Panc1 (cell line): ENCODE measurements around the gene POLR3A. TPM values are rescaled to one million over a fixed set of nuclear protein-coding genes. Genes with fewer than 3 reads are reported as not detected.

ENCODE experiments used
- ATAC-seq: fragments of 200-7000 bp; cut with Tn5 transposase; 2 replicates; pipeline ENCODE4 v1.9.1; 2020; ENCODE audit warnings: mild to moderate bottlenecking, moderate library complexity
- BruUV-seq: library from RNA; stranded (reverse); fragments of 400-500 nt; replicated peaks from 2 replicates; lab custom pipeline; 2021; lab: Mats Ljungman, UMichigan
- CTCF ChIA-PET: fragments of 300-600 bp; sonication (Branson Sonifier 250); formaldehyde crosslinking; loops from one replicate; lab custom pipeline; 2022; ENCODE audit warnings: antibody characterized with exemption; lab: Charles Lee
- POLR2A ChIA-PET: fragments of 300-600 bp; sonication (Branson Sonifier 250); formaldehyde crosslinking; loops from one replicate; lab custom pipeline; 2022; ENCODE audit warnings: antibody characterized with exemption; lab: Charles Lee
- DNase-seq: peaks from one replicate; pipeline ENCODE4 v3.0.0-alpha.2; 2010; ENCODE audit warnings: low read depth, low spot score
- H3K27ac ChIP-seq: 2 replicates; pipeline ENCODE4 v1.5.1; 2011; ENCODE audit warnings: mild to moderate bottlenecking, low read length, inconsistent platforms
- H3K27me3 ChIP-seq: fragments of 200-500 bp; sonication (Bioruptor generic); 2 replicates; pipeline ENCODE4 v1.6.0; 2014; ENCODE audit warnings: low read length, inconsistent platforms; ENCODE audit not compliant: control insufficient read depth, insufficient read depth
- H3K36me3 ChIP-seq: fragments of 200-500 bp; sonication (Bioruptor generic); 2 replicates; pipeline ENCODE4 v1.5.1; 2014; ENCODE audit warnings: inconsistent platforms, mild to moderate bottlenecking, low read length, moderate library complexity; ENCODE audit not compliant: control insufficient read depth, insufficient read depth
- H3K4me1 ChIP-seq: 2 replicates; pipeline ENCODE4 v1.5.1; 2011; ENCODE audit warnings: inconsistent platforms, mild to moderate bottlenecking, low read length, moderate library complexity; ENCODE audit not compliant: control insufficient read depth, insufficient read depth
- H3K4me3 ChIP-seq, 2 experiments: 2 replicates each; pipeline ENCODE4 v1.5.1; 2011 to 2012; ENCODE audit warnings: low read depth in 2 of 2, low read length in 2 of 2, mild to moderate bottlenecking in 2 of 2, inconsistent platforms in 1 of 2, moderate library complexity in 1 of 2
- H3K9me3 ChIP-seq: fragments of 200-500 bp; sonication (Bioruptor generic); 2 replicates; pipeline ENCODE4 v1.5.1; 2014; ENCODE audit warnings: low read depth, mild to moderate bottlenecking, inconsistent platforms, low read length, moderate library complexity; ENCODE audit not compliant: control insufficient read depth, insufficient read depth
- POLR2AphosphoS5 ChIP-seq: IDR thresholded peaks from 2 replicates; pipeline ENCODE4 v1.6.1; 2012; ENCODE audit warnings: mild to moderate bottlenecking, low read depth, low read length, moderate library complexity
- SIN3A ChIP-seq: IDR thresholded peaks from 2 replicates; pipeline ENCODE4 v1.6.1; 2012; ENCODE audit warnings: low read depth, mild to moderate bottlenecking, low read length, moderate library complexity, borderline replicate concordance; ENCODE audit not compliant: insufficient read depth
- TCF7L2 ChIP-seq: IDR thresholded peaks from 2 replicates; pipeline ENCODE4 v1.6.1; 2011; ENCODE audit warnings: mild to moderate bottlenecking, low read depth, low read length, inconsistent platforms
- in situ Hi-C: cut with HindIII; loops from 2 replicates; pipeline ENCODE4 v1.10.0; 2016; ENCODE audit warnings: low sequenced_read_pairs, low pct_unique_long_range_greater_than_20kb
- intact Hi-C: fragments of 100-400 bp; cut with micrococcal nuclease; formaldehyde crosslinking; loops from one replicate; pipeline ENCODE4 v1.10.0; 2022; ENCODE audit not compliant: unreplicated experiment
- total RNA-seq: library from RNA; stranded (reverse); gene quantifications from one replicate; pipeline ENCODE4 v1.2.1, GENCODE V29; 2021; ENCODE audit not compliant: unreplicated experiment
- TF ChIP-seq, protein P1 (sequence below): fragments of 450-650 bp; IDR thresholded peaks from 2 replicates; pipeline ENCODE4 v1.5.1; 2017; ENCODE audit warnings: mild to moderate bottlenecking
- TF ChIP-seq, protein P2 (sequence below), 2 experiments: IDR thresholded peaks; 2 replicates each; pipeline ENCODE4 v1.6.1; 2011 to 2012; ENCODE audit warnings: low read depth in 2 of 2, control low read depth in 1 of 2, low read length in 1 of 2, mild to moderate bottlenecking in 1 of 2, moderate library complexity in 1 of 2; ENCODE audit not compliant: insufficient read depth in 1 of 2

The POLR3A gene
- total RNA-seq, 1 experiment from 2014 or later: 26.3 TPM

DNA sequence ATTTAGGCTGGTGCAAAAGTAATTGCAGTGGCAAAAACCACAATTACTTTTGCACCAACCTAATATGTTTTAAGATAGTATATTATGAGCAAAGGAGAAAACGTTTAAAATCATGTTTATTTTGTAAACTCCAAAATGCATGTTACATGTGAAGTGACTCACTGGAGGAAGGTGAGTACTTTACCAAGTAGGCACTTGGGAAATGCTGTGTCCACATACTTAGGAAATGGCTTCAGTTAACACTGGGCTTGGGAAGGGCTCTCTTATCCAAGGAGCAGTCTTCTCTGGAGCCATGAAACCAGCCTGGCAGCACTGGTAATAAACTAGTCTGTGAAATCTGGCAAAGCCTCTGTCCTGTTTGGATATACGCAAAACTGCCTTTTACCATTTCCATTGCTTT lies 8.8 kb upstream of the POLR3A start:
- H3K4me3 ChIP-seq: no peak overlapping the region
- no peaks in the 10 kb centered on the region for H3K9me3 ChIP-seq
- no peak overlapping the region for H3K27ac ChIP-seq
- ATAC-seq (no peak), DNase-seq (no peak)
- CTCF ChIA-PET: no interaction called here
- in situ Hi-C loops (no loop called here), intact Hi-C loops (no loop called here)
- H3K36me3 ChIP-seq: peaks cover 75% of the 10 kb centered on the region
- no peaks in the 10 kb centered on the region for H3K27me3 ChIP-seq
- BruUV-seq: no TSS peak
- POLR2A ChIA-PET: interaction anchor here (0.6 kb wide), 1 partner anchor 264 kb away, joined by 3 read pairs; no protein-coding TSS in a partner anchor
- no peak for TF ChIP-seq SIN3A
- TF ChIP-seq POLR2AphosphoS5: no peak; the same call in 1 of the 2 replicates
- TF ChIP-seq, protein P1, sequence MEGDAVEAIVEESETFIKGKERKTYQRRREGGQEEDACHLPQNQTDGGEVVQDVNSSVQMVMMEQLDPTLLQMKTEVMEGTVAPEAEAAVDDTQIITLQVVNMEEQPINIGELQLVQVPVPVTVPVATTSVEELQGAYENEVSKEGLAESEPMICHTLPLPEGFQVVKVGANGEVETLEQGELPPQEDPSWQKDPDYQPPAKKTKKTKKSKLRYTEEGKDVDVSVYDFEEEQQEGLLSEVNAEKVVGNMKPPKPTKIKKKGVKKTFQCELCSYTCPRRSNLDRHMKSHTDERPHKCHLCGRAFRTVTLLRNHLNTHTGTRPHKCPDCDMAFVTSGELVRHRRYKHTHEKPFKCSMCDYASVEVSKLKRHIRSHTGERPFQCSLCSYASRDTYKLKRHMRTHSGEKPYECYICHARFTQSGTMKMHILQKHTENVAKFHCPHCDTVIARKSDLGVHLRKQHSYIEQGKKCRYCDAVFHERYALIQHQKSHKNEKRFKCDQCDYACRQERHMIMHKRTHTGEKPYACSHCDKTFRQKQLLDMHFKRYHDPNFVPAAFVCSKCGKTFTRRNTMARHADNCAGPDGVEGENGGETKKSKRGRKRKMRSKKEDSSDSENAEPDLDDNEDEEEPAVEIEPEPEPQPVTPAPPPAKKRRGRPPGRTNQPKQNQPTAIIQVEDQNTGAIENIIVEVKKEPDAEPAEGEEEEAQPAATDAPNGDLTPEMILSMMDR: no peak
- TF ChIP-seq, protein P2, sequence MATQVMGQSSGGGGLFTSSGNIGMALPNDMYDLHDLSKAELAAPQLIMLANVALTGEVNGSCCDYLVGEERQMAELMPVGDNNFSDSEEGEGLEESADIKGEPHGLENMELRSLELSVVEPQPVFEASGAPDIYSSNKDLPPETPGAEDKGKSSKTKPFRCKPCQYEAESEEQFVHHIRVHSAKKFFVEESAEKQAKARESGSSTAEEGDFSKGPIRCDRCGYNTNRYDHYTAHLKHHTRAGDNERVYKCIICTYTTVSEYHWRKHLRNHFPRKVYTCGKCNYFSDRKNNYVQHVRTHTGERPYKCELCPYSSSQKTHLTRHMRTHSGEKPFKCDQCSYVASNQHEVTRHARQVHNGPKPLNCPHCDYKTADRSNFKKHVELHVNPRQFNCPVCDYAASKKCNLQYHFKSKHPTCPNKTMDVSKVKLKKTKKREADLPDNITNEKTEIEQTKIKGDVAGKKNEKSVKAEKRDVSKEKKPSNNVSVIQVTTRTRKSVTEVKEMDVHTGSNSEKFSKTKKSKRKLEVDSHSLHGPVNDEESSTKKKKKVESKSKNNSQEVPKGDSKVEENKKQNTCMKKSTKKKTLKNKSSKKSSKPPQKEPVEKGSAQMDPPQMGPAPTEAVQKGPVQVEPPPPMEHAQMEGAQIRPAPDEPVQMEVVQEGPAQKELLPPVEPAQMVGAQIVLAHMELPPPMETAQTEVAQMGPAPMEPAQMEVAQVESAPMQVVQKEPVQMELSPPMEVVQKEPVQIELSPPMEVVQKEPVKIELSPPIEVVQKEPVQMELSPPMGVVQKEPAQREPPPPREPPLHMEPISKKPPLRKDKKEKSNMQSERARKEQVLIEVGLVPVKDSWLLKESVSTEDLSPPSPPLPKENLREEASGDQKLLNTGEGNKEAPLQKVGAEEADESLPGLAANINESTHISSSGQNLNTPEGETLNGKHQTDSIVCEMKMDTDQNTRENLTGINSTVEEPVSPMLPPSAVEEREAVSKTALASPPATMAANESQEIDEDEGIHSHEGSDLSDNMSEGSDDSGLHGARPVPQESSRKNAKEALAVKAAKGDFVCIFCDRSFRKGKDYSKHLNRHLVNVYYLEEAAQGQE (IDR thresholded peaks at IDR 0.05; ENCODE audit: insufficient read depth in 1 of 2, low read depth in 2 of 2, low read length in 1 of 2): no peak
- no peak for TF ChIP-seq TCF7L2
- peaks cover 56% of the 10 kb centered on the region for H3K4me1 ChIP-seq

DNA sequence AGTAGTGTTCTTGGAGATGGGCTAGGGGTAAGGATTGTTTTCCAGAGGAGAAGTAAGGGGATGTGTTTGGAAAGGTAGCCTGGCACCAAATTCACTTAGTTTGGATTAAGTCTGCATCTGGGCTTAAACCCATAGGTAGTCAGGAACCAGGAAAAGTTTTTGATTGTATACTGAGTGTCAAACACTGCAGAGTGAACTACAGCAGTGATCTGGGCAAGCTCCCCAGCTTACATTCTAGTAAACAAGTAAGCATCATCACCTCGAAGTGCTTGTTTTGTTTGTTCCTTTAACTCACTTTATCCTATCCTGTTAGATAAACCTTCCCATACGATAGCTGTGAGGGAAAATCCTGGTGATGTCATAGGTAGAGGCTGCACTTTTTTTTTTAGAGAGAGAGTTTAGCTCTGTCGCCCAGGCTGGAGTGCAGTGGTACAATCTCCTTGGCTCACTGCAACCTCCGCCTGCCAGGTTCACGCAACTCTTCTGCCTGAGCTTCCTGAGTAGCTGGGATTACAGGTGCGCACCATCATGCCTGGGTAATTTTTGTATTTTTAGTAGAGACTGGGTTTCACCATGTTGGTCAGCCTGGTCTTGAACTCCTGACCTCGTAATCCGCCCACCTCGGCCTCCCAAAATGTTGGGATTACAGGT lies 6.7 kb upstream of the POLR3A start:
- CTCF ChIA-PET: no interaction called here
- TF ChIP-seq, protein P2 (IDR thresholded peaks at IDR 0.05; ENCODE audit: insufficient read depth in 1 of 2, low read depth in 2 of 2, low read length in 1 of 2): no peak
- TF ChIP-seq SIN3A (no peak), POLR2AphosphoS5 (no peak)
- TF ChIP-seq, protein P1: no peak
- H3K4me1 ChIP-seq: peaks cover 48% of the 10 kb centered on the region
- H3K4me3 ChIP-seq: peak overlapping the region; percentile 87 to 92
- ATAC-seq (no peak), DNase-seq (no peak)
- H3K9me3 ChIP-seq: no peaks in the 10 kb centered on the region
- H3K27me3 ChIP-seq: no peaks in the 10 kb centered on the region
- BruUV-seq: no TSS peak
- in situ Hi-C loops (no loop called here), intact Hi-C loops (no loop called here)
- POLR2A ChIA-PET: interaction anchor here (0.6 kb wide), 1 partner anchor 12 kb away, joined by 4 read pairs; no protein-coding TSS in a partner anchor
- H3K27ac ChIP-seq: peak overlapping the region; percentile 99; the same call in 1 of the 2 replicates
- peaks cover 65% of the 10 kb centered on the region for H3K36me3 ChIP-seq
